ENCODE measurements around the gene RNU5B-1.
A peak's percentile ranks its signal among the peaks of the same experiment; 100 is the strongest.

RNU5B-1 gene

DNA sequence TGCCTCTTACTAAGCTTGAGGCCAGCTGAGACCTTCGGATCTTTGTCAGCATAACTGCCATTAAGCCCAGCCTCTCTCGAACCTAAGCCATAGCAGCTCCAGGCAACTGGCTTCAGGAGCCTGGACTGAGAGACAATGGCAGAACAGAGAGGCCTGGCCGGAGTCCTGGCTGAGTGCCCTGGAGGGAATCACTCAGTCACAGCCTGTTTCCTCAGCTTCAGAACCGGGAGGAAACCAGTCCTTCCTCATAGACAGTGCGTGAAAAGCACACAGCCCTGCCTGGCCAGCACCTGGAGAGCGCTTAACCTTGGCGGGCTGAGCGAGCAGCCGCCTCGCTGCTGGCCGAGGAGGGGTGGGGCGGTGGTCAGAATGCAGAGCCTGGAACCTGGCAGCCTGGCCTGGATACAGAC is 21.6 kb downstream of the RNU5B-1 start:
- DNase-seq: peak in 9 of 10 donors; percentile 35 to 91 (median 61)
- intact Hi-C loops (cut with DNase I): no loop called here

DNA sequence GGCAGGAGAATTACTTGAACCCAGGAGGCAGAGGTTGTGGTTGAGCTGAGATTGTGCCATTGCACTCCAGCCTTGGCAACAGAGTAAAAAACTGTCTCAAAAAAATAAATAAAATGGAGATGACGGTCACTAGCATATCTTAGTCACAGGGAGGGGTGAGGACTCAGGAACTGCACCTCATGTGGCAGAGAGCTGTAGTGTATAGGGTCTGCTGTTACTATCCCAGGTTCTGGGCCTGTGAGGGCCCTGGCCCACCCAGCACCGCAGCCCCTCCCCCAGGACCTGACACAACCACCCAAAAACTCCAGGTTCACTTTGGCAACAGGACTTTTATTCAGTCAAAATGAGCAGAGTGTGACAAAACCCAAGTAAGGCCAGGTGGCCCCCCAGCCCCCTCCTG is 22.3 kb downstream of the RNU5B-1 start:
- no peak for DNase-seq
- intact Hi-C loops (cut with DNase I): no loop called here

DNA sequence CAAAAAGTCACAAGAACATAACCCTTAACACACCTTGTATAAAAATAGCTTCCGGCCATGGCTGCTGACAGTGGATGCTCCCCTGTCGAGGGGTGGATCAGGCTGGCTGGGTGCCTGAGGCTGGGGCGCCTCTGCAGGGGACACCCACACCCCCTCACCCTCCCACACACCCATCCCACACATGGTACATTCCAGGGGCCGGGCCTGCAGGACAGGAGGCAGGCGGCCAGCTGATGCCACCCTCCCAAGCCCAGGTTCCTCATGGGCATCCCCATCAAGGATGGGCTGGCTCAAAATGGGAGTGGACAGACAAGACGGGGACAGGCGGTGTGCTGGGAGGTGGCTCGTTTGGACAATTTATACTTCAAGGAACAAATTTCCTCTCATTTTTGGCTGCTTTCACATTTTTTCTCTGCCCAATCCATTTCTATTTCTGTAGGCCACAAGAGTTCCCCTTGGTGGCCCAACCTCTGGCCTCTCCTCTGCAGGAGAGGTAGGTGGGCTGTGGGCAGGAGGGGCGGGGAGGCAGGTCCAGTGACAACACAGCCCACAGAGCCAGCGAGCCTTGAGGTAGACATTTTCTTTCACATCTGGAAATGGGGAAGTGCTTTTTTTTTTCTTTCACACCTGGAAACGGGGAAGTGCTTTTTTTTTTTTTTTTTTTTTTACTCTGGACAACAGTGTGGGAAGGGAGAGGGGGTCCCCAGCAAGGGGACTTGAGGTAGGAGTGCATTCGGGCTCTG is 23.3 kb downstream of the RNU5B-1 start:
- intact Hi-C loops (cut with DNase I): no loop called here
- peak in 4 of 10 donors; percentile 12 to 75 (median 60) for DNase-seq

DNA sequence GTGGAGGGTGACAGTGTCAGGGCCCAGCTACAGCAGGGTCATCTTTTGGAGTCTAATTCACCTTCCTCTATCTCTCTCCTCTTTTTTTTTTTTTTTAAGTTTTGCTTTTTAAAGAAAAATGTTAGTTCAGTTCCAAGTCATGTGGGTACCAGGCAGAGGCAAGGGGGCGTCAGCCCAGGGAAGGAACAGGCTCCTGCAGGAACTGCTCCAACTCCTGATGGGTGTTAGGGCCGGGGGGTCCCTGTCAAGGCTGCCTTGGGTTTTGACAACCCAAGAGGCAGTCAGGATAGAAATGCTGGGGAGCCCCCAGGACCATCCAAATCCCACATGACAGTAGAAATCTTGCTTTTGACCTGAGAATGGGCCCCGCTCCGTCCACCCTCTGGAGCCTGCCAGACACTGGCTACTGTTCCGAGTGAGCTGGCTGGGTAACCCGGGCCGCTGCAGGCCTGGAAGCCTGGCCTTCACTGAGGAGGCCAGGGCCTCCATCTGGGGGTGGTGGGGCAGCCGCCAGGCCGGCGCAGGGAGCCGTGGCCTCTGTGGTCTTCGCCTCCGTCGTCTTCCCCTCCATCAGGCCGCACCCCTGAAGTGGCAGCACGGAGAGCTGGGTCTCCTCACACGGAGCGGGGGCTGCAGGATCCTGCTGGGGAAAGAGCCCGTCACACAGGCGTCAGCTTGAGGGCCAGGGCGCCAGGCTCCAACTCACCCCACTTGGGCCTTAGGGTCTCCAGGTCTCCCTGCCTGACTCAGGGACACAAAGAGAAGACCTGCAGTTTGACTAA is 24.2 kb downstream of the RNU5B-1 start:
- intact Hi-C loops (cut with DNase I): no loop called here
- DNase-seq: peak in 4 of 10 donors; percentile 16 to 84 (median 66)

DNA sequence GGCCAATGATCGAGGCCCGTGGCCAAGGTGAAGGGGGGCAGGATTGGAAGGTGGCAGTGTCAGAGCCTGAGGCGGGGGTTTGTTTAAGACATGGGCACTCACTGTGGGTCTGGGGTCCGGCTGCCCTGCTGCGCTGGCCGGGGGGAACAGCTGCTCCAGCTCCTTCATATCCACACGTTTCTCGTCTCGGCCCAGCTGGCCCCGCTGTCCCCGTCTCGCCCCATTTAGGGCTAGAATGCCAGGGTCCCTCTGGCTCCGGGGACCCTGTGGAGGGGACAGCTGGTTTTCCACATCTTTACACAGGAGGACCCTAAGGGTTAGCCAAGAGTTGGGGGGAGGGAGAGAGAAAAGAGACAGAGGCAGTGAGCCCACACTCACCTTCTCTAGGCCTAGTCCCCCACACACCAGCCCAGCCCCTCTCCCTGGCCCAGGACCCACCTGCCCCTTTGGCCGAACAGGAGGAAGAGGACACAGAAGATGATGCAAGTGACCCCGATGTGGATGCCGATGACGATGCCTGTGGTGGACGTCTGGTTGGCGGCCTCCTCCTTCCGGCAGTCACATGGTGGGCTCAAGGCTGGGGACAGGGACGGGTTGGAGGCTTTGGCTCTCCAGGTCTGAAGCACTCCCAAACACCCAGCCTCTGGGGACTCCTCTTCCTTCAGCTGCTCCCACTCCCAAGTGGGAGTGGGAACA is 25.0 kb downstream of the RNU5B-1 start:
- intact Hi-C loops (cut with DNase I): no loop called here

DNA sequence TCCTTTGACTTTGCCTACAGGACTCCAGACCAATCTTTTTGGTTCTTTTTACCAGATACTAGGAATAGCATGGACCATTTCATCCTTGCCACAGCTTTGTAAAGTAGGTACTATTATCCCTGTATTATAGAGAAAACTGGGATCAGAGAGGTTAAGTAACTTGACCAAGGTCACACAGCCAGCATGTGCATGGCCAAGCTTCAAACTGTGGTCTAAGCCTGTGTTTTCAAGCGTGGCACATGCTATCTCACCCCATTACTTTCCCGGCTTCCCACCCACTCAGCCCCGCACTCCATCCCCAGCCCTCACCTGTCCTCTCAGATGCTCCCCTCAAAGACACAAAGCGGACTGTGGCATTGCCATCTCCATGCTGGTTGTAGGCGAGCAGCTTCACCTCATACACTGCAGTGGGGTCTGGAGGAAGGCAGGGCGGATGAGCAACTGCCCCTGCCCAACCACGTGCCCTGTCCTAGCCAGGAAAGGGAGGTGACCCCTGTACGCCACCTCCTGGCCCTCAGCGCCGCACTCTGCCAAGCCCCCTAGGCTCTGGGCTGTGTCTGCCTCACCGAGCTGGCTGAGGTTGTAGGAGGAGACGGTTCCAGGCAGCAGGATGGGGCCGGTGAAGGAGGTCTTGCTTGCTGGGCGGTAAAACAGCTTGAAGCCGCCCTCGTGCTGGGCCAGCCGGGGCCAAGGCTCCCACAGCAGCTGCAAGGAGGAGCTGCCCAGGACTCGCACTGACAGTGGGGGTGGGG is 25.7 kb downstream of the RNU5B-1 start:
- intact Hi-C loops (cut with DNase I): no loop called here
- peak in 4 of 10 donors; percentile 16 to 60 (median 58) for DNase-seq

More for the DNA sequence above, 25.0 kb downstream of the RNU5B-1 start:
- DNase-seq: peak in 4 of 10 donors; percentile 20 to 49 (median 34)

DNA sequence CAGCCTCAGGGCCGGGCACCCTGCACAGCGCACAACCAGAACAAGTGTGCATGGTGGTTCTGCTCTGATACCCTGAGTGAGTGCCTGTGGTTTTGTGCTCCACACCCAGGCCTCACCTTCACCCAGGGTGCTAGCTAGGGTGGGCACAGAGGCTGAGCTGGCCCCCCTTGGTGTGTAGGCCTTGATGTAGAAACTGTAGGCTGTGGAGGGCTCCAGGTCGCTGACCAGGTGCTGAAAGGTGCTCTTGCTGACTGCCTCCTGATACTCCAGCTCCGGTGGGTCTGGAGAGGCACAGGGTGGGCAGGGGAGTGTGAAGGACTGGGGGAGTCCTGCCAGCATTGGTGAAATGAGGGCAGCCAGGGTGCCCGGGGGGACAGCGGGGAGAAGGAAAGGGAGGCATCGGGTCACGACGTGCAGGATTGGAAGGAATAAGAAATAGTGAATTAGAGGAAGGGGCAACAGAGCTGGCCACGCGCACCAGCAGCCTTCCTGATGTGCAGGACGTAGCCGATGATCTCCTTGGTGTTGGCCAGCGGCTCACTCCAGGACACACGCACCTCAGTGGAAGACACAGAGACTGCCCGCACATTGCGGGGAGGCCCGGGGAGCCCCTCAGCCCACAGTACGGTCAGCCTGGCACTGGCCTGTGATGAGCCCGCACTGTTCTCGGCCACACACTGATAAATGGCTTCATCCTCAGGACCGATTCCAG is 26.6 kb downstream of the RNU5B-1 start:
- intact Hi-C loops (cut with DNase I): no loop called here
- DNase-seq: peak in 4 of 10 donors; percentile 14 to 55 (median 42)

DNA sequence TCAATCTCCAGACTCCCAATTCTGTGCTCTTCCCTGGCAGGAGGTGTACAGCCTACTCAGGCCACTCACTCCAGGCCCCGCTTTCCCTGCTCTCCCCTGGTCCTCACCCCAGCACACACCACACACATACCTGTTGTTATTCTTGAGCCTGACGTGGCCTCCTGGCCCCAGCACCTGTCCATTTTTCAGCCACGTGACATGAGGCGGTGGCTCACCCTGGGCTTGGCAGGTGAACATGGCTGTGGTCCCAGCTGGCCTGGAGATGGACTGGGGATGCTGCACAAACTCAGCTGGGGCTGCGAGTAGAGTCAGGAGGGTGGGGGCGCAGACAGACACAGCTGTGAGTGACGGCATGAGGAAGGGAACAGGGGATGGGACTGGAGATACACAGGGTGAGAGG is 27.3 kb downstream of the RNU5B-1 start:
- peak in 3 of 10 donors; percentile 28 to 61 (median 59) for DNase-seq
- intact Hi-C loops (cut with DNase I): no loop called here

DNA sequence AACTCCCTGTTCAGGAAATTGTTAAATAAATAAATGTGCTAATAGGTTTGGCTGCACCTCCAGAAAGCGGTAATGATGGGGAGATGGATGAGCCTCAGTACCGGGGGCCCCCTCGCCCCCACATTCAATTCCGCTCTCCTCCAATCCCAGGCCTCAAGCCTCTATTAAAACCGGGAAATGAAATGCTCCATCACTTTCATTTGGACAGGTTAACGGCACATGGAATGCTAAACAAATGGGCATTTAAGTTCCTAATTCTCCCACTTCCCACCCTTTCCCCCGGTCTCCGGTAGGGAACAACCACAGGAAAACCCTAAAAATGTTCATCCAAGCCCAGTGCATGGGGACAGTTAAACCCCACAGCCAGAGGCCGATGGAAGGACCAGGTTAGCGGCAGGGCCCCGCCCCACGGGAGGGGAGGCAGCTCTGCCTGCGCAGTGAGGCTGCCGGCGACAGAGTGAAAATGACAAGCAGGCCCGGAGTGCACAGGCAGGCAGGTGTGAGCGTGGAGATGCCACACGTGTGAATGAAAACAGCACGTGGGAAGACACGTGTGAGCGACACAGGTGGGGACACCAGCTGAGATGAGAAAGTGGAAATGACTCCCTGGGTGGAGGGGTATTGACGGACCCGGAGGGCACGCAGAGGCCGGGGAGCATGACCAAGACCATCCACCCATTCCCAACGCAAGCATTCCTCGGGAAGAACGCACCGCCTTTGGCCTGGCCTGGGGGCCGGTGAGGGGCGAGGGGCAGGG is 28.1 kb downstream of the RNU5B-1 start:
- peak in 3 of 10 donors; percentile 24 to 62 (median 55) for DNase-seq
- intact Hi-C loops (cut with DNase I): no loop called here

DNA sequence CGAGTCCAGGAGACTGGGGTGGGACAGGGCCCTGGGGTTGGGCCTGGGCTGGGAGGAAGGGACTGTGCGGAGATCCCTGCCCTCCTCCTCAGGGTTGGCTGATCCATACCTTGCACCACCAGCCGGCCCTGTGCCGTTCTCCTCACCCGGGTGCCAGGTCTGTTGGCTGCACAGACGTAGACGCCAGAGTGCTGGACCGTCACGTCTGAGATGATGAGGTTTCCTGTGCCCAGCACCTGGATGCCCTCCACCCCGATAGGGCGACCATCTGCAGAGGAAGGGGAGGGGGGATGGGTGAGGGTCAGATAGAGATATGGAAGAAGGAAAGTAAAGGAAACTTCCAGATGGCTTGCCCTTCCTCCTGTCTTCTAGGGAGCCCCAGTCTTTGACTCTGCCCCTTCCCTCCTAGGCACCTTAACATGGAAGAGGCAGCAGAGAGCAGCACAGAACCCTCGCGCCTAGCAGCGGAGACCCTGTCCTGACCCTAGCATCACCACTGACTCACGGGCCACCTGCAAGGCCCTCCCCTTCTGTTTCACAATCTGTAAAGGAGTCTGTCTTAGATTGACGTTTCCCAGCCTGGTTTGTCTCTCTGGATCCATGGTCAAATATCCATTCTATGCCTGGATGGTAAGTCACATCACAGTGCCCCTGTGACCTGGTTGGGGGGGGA is 28.8 kb downstream of the RNU5B-1 start:
- intact Hi-C loops (cut with DNase I): no loop called here
- peak in 3 of 10 donors; percentile 56 to 76 (median 65) for DNase-seq

DNA sequence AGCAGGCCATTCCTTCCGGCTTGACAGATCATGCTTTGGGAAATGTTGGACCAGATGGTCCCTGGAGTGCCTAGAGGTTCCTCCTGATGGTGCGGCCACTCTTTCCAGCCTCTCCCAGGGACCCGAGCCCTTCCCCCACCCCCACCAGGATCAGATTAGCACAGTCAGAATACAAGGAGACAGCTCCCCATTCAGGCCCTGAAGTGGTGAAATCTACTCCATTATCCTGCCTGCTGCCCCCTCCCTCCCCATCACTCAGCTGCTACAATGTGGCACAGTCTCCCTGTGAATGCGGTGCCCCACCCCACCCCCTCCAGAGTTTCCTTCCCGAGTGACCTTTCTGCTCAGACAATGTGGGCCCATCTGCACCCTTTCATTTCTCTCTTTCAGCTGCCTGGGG is 29.4 kb downstream of the RNU5B-1 start:
- DNase-seq: peak in 3 of 10 donors; percentile 22 to 55 (median 24)
- intact Hi-C loops (cut with DNase I): no loop called here

DNA sequence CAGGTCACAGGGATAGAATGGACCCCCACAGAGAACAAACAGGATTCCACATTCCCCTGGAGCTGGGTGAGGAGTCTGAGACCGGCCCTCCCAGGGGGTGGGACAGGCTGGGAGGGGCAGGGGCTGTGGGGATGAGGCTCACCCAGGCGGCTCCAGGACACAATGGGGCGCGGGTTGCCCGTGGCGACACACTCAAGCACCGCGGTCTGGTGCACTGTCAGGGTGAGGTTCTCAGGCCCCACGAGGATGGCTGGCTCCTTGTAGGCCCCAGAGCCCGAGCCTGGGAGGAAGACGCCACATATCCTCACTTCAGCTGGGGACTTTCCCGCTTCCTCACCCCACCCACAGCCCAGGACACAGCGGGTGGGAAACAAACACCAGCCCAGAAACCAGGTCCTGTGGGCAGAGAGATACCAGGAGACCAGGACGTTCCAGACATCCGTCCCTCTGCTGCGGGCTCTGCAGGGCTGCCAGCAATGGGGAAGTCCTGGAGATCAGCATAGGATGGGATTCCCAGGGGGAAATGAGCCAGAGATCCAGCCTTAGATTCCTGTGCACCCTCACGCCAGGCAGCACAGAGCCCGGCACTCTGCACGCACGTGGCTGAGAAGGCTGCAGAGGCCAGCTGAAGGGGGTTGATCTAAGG is 30.2 kb downstream of the RNU5B-1 start:
- peak in 3 of 10 donors; percentile 65 to 78 (median 72) for DNase-seq
- intact Hi-C loops (cut with DNase I): no loop called here

DNA sequence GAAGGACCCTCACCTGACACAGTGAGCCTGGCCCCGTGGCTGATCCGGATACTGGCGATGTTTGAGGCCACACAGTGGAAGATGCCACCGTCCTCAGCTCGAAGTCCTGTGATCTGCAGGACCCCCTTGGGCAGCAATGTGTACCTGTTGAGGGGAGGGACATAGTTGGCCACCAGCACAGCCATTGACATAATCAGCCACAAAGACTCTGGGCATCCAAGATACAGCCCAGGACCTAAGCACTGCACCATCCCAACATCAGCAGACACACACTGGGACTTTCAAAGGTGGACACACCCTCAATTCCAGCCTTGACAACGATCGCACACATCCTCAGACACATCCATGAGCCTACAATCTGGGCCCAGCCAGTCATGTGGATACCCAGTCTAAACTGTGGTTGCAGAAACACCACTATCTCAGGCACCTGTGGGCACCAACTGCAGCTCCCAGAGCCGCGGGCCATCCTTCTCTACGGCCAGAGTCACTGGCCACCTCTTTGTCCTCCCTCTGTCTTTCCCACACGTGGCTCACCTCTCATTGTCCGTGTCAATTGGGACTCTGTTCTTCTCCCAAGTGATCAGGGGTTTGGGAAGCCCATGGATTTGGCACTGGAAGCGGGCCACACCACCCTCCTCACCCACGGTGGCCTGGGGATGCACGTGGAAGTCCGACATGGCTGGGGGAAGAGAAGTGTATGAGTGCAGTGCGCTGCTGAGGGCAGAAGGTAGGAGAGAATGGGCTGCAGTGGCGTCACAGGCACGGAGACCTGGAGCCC is 31.0 kb downstream of the RNU5B-1 start:
- DNase-seq: peak in 3 of 10 donors; percentile 30 to 71 (median 40)
- intact Hi-C loops (cut with DNase I): no loop called here

DNA sequence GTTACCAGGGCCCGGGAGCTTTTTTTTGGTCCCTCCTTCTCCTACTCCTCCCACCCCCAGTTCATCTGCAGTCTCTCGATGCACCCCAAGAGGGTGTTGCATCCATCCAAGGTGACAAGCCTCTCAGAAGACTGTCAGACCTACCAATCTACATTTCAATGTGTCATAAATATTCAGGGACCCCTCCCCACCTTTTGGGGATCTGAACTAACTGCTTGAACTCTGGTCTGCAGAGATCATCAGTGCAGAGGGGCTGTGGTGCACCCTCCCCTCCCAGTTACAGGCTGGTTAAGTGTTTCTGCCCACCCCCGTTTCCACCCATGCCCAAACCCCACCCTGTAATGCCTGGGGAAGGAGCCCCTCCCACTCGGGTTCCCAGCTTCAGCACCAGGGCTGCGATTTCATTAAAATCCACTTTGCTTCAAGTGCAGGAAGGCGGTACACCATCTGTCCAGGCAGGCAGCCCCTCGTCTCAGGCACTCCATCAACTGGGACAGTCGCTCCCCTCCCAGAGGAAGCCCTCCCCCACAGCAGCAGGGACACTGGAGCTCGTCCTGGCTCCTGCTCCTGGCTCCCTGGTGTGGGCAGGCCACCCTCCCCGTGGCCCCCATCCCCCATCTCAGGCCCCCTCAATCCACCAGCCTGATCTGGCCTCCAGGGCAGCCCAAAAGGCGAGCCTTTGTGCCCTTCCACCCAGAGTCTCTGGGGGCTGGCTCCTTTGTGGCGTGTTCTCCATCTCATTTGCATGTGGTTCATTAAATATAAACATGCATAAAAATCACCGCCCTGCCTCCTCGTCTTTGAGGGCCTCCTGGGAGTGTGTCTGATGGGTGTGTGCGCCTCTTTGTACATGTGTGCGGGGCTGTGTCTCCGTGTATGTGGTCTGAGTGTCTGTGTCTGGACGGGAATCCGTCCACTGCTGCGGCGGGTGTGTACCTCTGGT is 32.3 kb downstream of the RNU5B-1 start:
- peak in 3 of 10 donors; percentile 28 to 61 (median 36) for DNase-seq
- intact Hi-C loops (cut with DNase I): no loop called here

DNA sequence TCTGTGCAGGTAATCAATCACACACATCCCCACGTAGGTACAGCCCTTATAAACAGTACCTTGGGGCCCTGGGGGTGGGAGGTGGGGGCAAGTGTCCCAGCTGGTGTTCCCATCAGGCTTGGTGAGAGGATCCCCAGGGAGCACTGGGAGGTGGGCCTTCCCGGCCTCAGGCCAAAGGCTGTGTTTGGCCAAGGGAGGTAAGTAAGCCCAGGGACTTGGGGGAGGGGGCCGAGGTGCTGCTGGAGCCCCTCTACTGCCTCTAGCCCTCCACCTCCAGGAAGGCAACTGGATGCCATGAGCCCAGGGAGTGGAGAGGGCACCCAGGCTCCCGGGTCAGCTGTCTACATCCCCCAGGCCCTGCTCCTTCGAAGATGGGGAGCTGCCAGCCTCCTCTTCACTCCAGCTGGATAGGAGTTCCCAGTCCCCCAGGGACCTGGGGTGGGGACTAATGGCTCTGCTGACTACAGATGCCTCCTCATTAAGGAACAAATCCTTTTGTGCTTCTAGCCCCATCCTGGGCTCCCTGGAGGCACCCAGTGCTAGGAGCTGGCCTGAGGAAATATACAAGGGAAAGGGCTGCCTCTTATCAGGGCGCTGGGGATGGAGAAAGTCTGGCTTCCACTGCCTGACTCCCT is 33.1 kb downstream of the RNU5B-1 start:
- intact Hi-C loops (cut with DNase I): no loop called here
- peak in 3 of 10 donors; percentile 13 to 66 (median 33) for DNase-seq
